ENCODE results near the gene TNFRSF1A.
A peak's percentile ranks its signal among the peaks of the same experiment; 100 is the strongest.
"Not testable (repeated sequence)": the region's sequence is repeated elsewhere in the genome, so short reads cannot be mapped to it uniquely, and the experiment has no call there.

The TNFRSF1A gene

DNA sequence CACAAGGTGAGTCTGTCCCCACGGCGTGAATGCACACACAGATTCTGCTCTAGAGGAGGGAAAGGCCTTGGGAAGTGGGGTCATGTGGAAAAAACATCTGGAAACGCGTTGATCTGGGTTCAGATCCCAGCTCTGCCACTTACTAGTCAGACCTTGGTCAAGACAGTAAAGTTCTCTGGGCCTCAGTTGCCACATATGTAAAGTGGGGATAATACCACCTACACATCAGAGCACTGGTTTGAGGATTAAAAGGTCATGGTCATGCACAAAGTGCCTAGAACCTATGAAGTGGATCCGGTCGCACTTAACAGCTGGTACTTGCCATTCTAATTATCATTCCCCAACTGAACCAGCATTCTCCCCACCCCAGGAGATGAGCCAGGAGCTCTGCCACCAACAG, 26.7 kb downstream of the TNFRSF1A start:
- in situ Hi-C loops (cut with MboI; ENCODE audit: low pct_unique_long_range_greater_than_20kb, low sequenced_read_pairs): no loop called here
- no peak for DNase-seq

DNA sequence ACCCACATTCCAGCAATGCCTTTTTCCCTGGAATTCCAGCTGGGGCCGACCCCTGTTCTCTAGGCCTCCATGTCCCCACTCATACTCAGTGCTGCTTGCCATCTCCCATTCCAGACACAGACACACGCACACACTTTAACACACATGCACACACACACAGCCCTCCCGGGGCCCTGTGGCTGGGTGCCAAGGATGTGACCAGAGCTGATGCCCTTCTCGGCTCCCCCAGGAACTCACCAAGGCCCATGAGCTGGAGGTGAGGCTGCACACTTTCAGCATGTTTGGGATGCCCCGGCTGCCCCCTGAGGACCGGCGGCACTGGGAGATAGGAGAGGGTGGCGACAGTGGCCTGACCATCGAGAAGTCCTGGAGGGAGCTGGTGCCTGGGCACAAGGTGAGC, 27.1 kb downstream of the TNFRSF1A start:
- in situ Hi-C loops (cut with MboI; ENCODE audit: low pct_unique_long_range_greater_than_20kb, low sequenced_read_pairs): no loop called here
- no peak for DNase-seq

DNA sequence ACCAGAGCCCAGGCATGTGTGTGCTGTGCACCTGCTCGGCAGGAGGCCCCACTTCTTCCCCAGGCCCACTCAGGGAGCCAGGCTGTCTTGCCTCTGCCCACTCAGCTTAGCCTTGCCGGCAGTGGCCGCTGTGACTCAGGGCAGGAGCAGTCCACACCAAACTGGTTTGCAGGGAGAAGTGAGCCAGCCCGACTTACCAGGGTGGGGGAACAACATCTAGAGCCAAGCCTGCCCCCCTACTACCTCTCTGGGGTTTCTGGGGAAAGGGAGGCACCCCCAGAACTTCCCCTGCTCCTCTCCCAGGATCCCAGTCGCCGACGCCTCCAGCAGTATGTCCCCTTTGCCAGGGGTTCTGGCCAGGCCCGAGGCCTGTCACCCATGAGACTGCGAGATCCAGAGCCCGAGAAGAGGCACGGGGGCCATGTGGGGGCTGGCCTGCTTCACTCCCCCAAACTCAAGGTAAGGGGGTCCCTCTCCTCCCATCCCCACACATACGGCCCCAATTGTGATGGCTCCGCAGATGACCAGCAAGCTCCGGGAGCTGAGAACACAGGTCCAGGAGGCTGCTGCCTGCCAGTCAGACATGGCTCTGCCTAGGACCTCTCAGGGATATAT, 28.4 kb downstream of the TNFRSF1A start:
- no peak for DNase-seq
- in situ Hi-C loops (cut with MboI; ENCODE audit: low pct_unique_long_range_greater_than_20kb, low sequenced_read_pairs): no loop called here

DNA sequence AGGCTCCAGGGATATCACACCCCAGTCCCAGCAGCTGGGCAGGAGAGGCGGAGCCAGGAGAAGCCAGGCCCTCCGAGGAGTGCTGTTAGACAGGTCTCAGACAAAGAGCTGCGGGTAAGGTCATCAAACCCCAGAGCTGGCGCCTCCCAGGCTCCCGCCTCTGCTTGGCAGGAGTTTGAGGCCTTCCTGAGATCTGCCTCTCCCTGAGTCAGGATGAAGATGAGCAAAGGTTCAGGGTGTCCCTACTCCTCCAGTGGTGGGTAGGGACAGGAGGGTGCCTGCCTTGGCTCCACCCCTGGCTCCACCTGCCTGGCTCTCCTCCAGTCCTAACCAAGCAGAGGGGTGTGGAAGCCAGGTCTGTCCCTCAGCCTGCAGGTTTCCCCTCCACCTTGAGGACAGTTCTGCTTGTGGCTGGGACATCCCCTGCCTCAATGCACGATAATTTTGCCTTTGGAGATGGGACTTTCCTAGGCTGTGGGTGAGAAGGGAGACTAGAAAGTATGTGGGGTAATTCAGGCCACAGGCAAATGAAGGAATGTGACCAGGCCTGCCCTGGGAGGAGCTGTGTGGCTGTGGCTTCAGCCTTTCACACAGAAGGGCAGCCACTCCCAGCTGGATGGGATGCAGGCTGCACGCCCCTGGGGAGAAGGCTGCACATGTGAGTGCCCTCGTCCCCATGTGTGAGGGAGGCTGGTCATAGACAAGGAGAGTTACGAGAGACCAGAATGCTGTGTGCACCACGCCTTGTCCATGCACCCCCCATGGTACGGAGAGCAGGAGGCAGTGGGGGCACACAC, 29.1 kb downstream of the TNFRSF1A start:
- in situ Hi-C loops (cut with MboI; ENCODE audit: low pct_unique_long_range_greater_than_20kb, low sequenced_read_pairs): no loop called here
- DNase-seq: no peak

DNA sequence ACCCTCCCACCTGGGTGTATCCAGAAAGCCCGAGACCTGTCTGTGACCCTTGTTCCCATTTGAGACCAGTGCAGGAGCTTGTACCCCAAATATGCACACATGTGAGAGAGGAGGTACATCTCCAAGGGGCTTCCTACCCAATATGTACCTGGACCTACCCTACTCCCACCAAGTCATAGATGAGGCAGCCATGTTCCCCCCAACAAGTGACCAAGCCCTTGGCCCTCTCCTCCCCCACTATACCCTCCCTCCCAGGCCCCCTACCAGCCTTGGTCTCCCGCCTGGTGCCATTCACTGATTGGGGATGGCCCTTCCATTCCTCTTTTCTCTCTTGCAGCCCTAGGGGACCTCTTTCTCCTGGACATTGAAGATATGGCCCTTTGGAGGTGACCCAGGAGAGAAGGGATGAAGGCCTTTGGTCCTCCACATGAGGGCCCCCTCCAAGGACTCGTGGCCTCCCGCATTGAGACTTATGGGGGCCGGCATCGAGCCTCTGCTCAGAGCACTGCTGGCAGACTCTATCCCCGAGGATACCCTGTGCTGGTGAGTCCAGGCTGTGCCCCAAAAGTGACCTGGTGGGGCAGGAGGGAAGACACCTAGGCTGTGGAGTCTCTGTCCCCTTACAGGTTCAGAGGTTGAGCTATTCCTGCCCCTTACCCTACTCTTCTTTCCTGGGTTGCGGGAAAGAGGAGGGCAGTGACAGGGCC, 29.9 kb downstream of the TNFRSF1A start:
- in situ Hi-C loops (cut with MboI; ENCODE audit: low pct_unique_long_range_greater_than_20kb, low sequenced_read_pairs): no loop called here
- DNase-seq: no peak

- no peak for DNase-seq
- in situ Hi-C loops (cut with MboI; ENCODE audit: low pct_unique_long_range_greater_than_20kb, low sequenced_read_pairs): no loop called here
Measured at GRCh38 chr12:6310771-6311610, 30.9 kb downstream of the TNFRSF1A start.

- peak; percentile 51 for DNase-seq
- in situ Hi-C loops (cut with MboI; ENCODE audit: low pct_unique_long_range_greater_than_20kb, low sequenced_read_pairs): no loop called here
Measured at GRCh38 chr12:6307529-6307928, 34.3 kb downstream of the TNFRSF1A start.

DNA sequence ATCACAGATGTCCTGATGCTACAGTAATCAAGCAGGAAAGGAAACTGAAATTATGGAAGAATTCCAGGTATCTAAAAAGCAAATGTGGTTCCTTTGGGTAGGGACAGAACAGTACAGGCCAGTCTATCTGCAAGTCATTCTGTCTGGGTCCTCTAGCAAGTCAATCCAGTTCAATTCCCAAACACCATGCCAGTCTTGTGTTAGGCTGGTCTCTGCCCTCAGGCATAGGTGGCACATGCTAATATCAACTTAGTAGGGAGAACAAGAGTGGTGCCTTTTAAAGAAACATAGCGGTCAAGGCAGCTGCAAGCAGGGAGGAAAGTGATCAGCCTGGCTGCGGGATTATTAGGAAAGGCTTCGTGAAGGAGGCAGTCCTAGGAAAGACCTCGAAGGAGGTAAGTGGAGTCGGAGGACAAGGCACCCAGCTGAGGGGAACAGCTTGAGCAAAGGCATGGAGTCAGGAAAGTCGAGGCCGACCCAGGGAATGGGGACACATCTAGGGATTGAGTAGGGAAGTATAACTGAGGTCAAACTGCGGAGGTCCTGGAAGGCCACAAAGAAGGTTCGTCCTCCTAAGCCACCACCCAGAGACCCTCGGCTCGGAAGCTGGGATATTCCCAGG, 35.2 kb downstream of the TNFRSF1A start:
- DNase-seq: no peak
- in situ Hi-C loops (cut with MboI; ENCODE audit: low pct_unique_long_range_greater_than_20kb, low sequenced_read_pairs): no loop called here

DNA sequence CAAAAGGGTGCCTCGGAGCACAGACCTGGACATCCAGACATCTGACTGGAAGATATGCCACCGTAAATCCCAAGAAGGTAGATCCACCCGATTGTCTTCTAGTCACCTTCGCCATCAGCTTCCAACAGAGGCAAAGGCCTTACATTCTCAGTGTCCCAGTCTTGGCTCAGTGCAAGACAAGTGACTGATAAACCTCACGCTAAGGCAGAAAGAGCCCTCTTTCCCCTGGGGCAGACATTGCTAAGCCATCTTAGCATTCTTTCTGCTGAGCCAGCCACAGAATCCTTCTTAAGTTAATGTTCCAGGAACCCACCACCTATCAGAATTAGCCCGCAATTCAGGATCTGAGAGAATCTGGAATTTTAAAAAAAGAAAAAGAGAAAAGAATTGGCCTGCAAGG, 35.7 kb downstream of the TNFRSF1A start:
- no peak for DNase-seq
- in situ Hi-C loops (cut with MboI; ENCODE audit: low pct_unique_long_range_greater_than_20kb, low sequenced_read_pairs): no loop called here

DNA sequence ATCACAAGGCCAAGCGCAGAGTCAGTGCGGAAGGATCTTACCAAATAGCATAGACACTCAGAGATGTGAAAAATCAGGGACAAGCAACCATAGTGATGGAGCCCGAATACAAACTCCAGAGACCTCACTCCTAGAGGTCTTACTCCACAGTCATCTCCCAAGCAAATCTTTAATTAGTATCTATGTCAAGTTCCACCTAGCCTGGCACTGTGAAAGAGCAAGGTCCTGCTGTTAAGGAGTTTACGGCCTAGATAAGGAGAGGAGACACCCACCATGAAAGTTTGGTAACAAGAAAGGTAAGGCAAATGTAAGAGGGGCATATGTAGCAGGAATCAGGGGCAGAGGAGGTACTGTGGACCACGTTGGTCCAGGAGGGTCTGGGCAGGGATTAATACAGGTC, 38.8 kb downstream of the TNFRSF1A start:
- in situ Hi-C loops (cut with MboI; ENCODE audit: low pct_unique_long_range_greater_than_20kb, low sequenced_read_pairs): no loop called here
- DNase-seq: no peak

GRCh38 chr12:6302621-6303020, 39.3 kb downstream of the TNFRSF1A start:
- in situ Hi-C loops (cut with MboI; ENCODE audit: low pct_unique_long_range_greater_than_20kb, low sequenced_read_pairs): no loop called here
- no peak for DNase-seq

DNA sequence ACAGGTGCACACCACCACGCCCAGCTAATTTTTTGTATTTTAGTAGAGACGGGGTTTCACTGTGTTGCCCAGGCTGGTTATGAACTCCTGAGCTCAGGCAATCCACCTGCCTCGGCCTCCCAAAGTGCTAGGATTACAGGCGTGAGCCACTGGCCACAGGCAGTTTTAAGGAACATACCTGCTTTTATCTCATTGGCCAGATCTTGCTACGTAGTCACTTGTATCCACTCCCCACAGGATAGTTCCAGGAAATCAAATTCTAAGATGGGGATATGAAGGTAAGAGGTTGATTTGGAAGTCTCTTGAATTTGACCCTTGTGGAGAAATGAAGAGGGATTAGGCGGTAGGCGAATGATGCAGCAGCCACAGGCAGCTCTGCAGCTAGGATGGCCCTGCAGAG, 40.2 kb downstream of the TNFRSF1A start:
- no peak for DNase-seq
- in situ Hi-C loops (cut with MboI; ENCODE audit: low pct_unique_long_range_greater_than_20kb, low sequenced_read_pairs): no loop called here

GRCh38 chr12:6297170-6297569, 44.7 kb downstream of the TNFRSF1A start:
- DNase-seq: no peak
- in situ Hi-C loops (cut with MboI; ENCODE audit: low pct_unique_long_range_greater_than_20kb, low sequenced_read_pairs): no loop called here

DNA sequence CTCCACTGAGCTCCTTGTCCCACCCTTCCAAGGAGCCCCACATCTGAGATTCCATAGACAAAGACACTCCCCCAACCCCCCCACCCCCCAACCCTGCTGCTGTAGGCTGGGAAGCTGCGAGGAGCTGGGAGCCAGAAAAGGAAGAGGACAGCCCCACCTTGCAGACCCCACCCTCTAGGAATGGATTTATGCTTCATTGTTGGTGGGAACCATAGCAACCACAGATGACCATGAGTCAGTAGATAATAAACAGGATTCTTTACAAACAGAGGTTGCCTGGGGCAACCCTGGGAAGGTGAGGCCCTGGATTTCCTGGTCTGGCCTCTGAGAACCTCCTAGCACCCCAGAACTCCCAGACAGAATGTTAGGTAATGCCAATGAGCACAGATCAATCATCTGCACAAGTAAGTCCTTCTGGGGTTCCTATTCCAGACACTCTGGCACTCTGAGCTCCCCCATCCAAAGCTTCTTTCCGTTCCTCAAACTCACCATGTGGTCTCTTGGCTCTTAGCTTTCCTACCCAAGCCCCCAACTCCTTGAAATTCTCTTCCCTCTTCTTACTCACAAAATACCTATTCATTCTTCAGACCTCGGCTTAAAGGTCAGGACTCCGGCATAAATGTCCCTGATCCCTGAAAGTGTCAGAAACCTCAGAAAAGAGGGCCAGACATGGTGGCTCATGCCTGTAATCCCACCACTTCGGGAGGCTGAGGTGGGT, 46.6 kb downstream of the TNFRSF1A start:
- in situ Hi-C loops (cut with MboI; ENCODE audit: low pct_unique_long_range_greater_than_20kb, low sequenced_read_pairs): no loop called here
- no peak for DNase-seq

GRCh38 chr12:6294156-6295093, 47.5 kb downstream of the TNFRSF1A start:
- in situ Hi-C loops (cut with MboI; ENCODE audit: low pct_unique_long_range_greater_than_20kb, low sequenced_read_pairs): no loop called here
- no peak for DNase-seq

DNA sequence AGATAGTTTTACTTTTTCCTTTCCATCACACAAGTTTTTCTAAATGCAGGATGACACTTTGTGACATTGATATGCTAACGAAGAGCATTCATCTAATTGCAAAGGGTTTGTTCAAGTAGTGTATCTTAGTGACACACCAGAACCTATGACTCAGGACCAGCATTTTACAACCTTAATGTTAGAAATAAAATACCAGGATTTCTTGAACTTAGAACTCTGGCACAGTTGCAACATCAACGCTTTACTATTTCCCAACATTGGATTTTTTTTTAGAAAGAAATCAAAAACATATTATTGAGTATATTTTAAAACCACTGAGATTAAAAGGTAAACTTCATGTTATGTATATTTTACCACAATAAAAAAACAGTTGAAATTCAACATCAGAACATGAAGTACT, 49.3 kb downstream of the TNFRSF1A start:
- in situ Hi-C loops (cut with MboI; ENCODE audit: low pct_unique_long_range_greater_than_20kb, low sequenced_read_pairs): no loop called here
- DNase-seq: no peak

DNA sequence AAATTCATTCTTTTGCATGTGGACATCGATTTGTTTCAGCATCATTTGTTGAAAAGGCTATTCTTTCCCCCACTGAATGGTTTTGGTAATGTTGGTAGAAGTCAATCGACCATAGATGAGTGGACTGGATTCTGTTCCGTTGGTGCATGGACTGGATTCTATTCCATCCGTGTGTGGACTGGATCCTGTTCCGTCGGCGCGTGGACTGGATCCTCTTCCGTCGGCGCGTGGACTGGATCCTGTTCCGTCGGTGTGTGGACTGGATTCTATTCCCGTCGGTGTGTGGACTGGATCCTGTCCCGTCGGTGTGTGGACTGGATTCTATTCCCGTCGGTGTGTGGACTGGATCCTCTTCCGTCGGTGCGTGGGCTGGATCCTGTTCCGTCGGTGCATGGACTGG, 52.0 kb downstream of the TNFRSF1A start:
- not testable (repeated sequence) for DNase-seq
- in situ Hi-C loops (cut with MboI; ENCODE audit: low pct_unique_long_range_greater_than_20kb, low sequenced_read_pairs): loop anchor here (10.0 kb wide), 1 partner anchor 225 kb away; no protein-coding TSS in a partner anchor
